Breast epithelium (tissue), 3 donors: Measurements from ENCODE around the gene CUZD1.

Source experiments
- POLR2AphosphoS5 ChIP-seq, 3 donors: sonication (generic); formaldehyde crosslinking; IDR thresholded peaks; one replicate each; pipeline ENCODE4 v1.6.1; 2017; ENCODE audit warnings: antibody characterized with exemption in 3 of 3
- TF ChIP-seq, protein P1 (sequence below), 3 donors: fragments of 450-650 bp; IDR thresholded peaks; one replicate each; pipeline ENCODE4 v1.5.1; 2016 to 2017; ENCODE audit warnings: antibody characterized with exemption in 3 of 3, mild to moderate bottlenecking in 3 of 3, moderate library complexity in 3 of 3

DNA sequence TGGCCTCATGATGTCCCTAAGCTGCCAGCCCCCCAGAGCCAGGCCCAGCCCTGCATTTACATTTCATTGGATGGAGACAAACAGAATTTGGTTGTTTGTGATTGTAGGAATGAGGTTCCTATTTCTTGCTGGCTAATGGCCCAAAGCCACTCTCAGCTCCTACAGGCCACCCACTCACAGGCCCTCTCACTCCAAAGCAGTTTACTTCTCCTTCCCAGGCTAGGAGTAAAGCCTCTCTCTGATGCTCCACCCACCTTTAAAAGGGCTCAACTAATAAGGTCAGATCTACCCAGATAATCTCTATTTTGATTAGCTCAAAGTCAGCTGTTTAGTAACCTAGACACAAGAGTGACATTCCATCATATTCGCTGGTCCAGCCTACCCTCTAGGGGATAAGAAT is 11.2 kb upstream of the CUZD1 start:
- TF ChIP-seq, protein P1, sequence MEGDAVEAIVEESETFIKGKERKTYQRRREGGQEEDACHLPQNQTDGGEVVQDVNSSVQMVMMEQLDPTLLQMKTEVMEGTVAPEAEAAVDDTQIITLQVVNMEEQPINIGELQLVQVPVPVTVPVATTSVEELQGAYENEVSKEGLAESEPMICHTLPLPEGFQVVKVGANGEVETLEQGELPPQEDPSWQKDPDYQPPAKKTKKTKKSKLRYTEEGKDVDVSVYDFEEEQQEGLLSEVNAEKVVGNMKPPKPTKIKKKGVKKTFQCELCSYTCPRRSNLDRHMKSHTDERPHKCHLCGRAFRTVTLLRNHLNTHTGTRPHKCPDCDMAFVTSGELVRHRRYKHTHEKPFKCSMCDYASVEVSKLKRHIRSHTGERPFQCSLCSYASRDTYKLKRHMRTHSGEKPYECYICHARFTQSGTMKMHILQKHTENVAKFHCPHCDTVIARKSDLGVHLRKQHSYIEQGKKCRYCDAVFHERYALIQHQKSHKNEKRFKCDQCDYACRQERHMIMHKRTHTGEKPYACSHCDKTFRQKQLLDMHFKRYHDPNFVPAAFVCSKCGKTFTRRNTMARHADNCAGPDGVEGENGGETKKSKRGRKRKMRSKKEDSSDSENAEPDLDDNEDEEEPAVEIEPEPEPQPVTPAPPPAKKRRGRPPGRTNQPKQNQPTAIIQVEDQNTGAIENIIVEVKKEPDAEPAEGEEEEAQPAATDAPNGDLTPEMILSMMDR (IDR thresholded peaks at IDR 0.05) = no peak
- no peak for TF ChIP-seq POLR2AphosphoS5 (IDR thresholded peaks at IDR 0.05)
